DMS153 treated with DMSO at 0.1 percent for 48 hours (cell line): Measurements from ENCODE around the gene RECQL5.

Source experiments
- DNase-seq: peaks from one replicate; lab custom pipeline; 2025; ENCODE audit not compliant: unreplicated experiment; lab: John Stamatoyannopoulos, UW

The RECQL5 gene

DNA sequence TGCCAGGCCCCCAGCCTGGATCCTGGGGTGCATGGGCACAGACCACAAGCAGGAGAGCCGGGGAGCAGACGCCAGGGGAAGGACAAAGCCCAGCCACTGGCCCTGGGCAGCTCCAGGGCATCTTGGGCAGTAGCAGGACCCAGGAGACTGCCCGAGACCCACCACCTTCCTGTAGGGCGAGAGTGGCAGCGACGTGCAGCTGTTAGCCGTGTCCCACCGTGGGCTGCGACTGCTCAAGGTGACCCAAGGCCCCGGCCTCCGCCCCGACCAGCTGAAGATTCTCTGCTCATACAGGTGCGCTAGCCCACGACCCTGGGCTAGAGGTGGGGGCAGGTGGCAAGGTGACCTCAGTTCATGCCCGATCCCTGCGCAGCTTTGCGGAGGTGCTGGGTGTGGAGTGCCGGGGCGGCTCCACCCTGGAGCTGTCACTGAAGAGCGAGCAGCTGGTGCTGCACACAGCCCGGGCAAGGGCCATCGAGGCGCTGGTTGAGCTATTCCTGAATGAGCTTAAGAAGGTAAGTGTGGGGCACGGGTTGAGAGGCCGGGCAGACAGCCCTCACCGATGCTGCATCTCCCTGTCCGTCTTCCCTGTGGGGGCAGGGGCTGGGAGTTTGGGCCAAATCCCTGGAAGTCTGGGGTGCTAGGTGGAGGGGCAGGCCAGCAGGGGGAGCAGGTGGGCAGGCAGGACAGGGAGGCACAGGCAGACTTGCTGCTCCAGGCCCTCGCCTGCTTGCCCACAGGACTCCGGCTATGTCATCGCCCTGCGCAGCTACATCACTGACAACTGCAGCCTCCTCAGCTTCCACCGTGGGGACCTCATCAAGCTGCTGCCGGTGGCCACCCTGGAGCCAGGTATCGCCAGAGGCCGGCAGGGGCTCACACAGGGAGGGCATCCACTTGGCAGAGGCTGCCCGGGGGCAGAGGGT is 47.2 kb downstream of the RECQL5 start:
- DNase-seq = no peak

DNA sequence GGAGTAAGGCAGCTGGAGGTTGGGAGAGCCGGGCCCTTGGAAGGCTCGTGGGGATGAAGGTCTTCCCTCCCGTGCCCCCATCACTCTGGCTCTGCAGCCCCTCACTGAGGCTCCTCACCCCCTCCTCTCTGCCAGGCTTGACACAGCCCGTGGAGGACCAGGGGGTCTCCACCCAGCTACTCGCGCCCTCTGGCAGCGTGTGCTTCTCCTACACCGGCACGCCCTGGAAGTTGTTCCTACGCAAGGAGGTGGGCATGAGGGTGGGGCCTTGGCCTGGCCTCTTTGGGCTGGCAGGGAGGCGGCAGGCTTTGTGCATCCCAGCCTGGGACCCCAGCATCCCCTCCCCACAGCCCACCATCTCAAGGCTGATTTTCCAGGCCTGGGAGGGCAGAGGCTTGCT is 49.3 kb downstream of the RECQL5 start:
- no peak for DNase-seq

DNA sequence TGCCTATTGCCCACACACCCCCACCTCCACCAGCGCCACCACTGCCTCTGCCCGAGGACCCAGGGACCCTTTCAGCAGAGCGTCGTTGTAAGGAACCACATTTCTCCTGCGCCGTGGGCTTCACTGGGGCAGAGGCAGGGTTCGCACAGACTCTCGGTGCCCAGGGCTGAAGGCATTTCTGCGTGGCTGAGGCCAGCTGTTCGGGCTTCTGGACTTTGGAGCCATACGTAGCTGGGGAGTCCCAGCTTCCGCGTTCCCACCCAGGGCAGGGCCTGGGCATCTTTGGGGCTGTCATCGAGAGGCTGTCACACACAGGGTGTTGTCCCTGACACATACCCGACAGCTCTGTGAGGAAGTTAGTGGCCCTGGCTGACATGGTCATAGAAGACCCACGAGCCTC is 49.7 kb downstream of the RECQL5 start:
- no peak for DNase-seq

DNA sequence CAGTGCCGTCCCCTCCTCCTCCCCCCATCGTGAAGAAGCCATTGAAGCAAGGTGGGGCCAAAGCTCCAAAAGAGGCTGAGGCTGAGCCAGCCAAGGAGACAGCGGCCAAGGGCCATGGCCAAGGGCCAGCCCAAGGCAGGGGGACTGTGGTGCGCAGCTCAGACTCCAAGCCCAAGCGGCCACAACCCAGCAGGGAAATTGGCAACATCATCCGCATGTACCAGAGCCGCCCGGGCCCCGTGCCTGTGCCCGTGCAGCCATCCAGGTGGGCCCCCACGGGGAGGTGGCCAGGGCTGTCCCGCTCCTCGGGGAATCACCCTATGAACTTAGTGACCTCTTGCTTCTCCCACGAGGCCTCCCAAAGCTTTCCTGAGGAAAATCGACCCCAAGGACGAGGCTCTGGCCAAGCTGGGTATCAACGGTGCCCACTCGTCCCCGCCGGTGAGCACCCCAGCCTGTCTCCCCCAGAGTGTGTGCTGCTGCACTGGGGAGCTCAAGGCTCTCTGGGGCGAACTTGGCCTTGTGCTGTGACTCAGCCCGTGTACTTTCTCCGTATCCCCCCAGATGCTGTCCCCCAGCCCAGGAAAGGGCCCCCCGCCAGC is 50.3 kb downstream of the RECQL5 start:
- DNase-seq = no peak

DNA sequence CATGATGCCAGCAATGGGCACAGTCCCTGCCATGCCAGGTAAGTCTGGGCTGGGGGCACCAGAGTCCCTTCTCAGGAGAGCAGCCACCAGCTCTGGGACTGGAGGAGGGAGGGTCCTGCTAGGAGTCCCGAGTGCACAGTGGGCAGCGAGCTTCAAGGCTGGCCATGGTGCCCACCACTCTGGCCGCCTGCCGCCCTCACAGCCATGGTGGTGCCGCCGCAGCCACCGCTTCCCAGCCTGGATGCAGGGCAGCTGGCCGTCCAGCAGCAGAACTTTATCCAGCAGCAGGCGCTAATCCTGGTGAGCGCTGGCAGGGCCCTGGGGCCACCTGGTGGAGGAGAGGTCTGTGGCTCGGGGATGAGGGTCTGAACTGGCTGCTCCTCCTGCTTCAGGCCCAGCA is 51.7 kb downstream of the RECQL5 start:
- DNase-seq = no peak

DNA sequence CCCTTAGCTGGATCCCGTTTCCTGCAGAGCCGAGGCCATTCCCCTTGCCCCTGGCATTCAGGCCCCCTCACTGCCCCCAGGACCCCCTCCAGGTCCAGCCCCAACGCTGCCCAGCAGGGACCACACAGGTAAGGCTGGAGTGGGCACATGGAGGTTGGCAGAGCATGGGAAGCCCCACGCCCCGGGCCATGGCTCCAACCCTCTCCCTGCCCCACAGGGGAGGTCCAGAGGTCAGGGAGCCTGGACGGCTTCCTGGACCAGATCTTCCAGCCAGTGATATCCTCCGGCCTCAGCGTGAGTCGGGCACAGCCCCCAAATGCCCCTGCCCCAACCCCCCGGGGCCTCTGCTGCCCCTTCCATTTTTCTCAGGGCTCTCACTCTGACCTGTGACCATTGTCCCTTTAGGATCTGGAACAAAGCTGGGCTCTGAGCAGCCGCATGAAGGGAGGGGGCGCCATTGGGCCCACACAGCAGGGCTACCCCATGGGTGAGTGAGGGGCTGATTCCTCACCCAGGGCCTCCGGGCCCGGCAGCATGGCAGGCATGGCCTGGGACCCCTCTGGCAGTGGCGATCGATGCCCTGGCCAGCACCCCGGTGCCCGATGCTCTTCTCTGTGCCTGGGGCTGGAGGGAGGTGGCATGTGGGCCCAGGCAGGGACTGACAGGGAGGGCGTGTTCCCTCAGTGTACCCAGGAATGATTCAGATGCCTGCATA is 52.2 kb downstream of the RECQL5 start:
- DNase-seq = no peak

DNA sequence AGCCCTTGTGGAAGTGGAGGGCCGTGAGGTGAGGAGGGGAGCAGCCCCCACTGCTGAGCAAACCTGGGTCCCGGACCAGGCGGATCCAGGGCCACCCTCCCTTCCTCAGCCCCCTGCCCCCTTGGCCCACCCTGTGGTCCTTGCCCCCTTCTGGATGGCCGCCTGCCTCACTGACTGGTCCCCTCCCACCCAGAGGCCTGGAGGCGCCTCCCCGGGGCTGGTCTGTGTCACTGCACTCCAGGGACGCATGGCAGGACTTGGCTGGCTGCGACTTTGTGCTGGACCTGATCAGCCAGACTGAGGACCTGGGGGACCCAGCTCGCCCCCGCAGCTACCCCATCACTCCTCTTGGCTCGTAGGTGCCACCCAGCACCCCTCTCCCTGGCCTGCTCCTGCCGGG is 52.9 kb downstream of the RECQL5 start:
- DNase-seq = no peak

DNA sequence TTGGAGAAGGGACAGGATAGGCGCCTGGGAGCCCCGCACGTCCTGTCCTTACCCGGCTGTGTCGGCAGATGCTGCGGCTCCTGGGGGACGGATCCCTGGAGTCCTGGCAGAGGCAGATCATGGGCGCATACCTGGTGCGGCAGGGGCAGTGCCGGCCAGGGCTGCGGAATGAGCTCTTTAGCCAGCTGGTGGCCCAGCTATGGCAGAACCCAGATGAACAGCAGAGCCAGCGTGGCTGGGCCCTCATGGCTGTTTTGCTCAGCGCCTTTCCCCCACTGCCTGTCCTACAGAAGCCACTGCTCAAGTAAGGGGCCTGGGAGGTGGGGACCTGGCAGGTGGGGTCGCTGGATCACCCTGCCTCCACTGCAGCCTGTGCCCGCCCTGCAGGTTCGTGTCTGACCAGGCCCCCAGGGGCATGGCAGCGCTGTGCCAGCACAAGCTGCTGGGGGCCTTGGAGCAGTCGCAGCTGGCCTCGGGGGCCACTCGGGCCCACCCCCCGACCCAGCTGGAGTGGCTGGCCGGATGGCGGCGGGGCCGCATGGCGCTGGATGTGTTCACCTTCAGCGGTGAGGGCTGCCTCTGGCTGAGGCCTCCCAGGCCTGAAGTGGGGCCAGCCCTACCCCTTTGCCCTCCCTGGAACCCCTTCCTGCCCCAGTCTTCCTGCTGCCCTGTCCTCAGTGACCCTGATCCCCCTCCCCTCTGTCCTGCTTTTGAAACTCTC is 53.9 kb downstream of the RECQL5 start:
- no peak for DNase-seq

DNA sequence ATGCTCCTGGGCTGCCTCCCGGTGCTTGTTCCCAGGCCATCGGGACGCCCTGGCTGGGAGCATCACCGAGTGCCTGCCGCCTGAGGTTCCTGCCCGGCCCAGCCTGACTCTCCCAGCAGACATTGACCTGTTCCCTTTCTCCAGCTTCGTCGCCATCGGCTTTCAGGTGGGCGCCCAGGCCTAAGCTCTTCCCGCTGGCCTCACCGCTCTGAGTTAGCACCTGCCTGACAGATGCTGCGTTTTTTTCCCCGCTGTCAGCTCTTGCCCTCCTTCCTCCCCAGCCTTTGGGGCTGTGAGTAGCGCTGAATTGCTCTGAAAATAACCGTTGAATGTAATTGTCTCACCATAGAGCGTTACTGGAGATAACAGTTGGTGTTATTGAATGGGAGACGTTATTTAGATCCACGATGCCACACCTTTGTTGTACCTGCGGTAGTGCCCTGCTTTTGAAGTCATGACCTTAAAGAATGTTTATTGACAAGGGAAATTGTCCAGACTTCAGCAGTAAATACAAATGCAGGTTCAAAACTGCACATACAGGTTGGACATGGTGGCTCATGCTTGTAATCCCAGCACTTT is 55.0 kb downstream of the RECQL5 start:
- DNase-seq = no peak

DNA sequence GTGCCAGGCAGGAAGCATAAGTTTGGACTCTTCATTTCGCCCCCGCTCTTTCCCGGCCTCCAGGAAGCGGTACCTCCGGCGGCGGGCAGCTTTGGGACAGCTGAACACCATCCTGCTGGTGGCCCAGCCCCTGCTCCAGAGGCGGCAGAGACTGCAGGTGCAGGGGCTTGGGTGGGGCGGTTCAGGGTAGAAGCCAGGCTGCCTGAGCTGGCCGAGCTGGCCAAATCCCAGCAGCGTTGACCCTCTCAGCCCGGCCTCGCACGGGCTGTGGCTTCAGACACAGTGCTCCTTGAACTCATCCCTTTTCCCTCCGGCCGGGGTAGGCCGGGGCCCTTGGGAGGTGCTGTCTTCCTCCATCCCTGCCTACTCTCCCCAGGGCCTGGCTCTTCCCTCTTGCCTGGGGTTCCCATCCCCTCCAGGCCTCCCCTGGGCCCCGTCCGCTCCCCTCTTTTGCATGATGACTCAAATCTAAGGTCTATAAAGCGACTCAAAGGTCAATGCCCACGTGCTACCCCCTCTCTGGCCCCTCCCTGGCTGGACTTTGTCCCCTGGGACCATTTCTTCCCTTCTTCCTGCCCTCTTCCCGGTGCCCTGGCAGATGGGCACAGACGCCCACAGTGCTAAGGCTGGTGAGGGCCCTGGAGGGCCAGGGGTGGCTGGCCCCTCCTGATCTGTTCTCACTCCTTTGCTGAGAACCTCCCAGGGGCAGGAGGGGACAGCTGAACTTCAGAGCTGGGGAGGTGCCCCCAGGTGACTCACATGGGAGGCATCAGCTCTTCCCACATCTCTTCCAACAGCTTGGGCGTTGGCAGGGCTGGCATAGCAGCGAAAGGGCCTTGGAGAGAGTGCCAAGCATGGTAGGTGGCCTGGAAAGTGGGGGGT is 56.6 kb downstream of the RECQL5 start:
- DNase-seq = no peak

DNA sequence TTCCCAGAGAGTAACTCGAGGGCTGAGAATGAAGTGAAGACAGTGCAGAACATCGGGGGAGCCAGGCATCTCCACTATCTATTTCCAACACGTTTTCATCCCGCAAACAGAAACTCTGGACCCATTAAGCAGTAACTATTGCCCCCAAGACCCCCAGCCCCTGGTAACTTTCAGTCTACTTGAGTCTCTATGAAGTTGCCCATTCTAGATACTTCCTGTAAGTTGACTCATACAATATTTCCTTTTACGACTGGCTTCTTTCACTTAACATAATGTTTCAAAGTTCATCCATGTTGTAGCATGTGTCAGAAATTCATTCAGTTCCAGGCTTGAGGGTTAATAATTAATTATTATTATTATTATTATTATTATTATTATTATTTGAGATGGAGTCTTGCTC is 59.9 kb downstream of the RECQL5 start:
- no peak for DNase-seq

DNA sequence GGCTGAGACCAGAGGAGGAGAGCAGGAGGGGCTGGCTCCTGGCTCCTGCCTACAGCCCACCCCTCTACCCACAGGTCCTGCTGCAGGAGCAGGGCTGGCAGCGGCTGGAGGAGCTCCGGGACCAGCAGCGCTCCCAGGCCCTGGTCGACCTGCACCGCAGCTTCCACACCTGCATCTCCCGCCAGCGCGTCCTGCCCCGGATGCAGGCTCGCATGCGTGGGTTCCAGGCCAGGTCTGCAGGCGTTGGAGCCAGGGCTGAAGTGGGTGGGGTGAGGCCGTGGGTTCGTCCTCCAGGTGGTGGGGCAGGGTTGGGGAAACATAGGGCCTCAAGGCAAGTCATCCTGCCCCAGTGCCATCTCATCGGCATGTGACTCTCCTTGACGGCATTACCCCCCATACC is 61.2 kb downstream of the RECQL5 start:
- DNase-seq = no peak

DNA sequence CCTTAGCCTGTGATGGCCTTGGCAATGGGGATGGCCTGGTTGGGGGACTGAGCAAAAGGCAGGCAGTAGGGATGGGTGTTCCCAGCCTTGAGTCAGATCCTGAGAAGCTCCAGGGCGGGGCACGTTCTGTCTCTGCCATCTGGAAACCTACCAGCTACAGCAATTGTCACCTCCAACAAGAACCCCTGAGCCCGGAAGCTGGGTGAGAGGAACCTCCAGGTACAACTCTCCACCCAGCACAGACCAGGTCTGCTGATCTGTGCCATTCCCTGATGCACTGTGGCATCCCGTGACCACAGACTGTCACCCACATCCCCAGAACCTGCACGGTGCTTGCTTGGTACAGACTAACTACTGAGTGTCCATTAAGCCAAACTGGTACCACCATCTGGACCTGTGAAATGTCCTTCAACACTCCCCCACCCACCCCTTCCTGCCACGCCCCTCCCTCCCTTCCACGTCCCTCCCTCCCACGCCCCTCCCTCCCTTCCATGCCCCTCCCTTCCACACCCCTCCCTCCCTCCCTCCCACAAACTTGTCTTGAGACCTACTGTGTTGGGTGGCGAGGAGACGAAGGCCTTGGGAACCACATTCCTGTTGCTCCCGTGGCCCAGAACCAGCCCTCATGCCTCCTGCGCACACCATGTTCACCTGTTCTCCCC is 62.8 kb downstream of the RECQL5 start:
- DNase-seq = no peak

DNA sequence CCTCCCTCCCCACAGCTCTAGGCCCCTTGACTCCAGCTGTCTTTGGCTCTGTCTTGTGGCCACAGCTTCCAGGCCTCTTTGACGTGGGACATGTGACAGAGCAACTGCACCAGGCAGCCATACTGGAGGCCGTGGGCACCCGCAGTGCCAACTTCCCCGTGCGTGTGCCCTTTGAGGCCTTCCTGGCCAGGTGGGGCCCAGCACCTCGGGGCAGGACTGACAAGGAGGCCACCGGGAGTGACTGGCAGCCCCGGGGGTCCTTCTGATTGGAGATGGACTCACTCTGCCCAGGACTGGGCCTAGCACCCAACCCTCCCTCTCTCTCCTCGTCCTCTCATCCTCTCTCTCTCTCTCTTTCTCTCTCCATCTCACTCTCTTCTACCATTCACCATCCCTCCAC is 63.8 kb downstream of the RECQL5 start:
- DNase-seq = no peak

DNA sequence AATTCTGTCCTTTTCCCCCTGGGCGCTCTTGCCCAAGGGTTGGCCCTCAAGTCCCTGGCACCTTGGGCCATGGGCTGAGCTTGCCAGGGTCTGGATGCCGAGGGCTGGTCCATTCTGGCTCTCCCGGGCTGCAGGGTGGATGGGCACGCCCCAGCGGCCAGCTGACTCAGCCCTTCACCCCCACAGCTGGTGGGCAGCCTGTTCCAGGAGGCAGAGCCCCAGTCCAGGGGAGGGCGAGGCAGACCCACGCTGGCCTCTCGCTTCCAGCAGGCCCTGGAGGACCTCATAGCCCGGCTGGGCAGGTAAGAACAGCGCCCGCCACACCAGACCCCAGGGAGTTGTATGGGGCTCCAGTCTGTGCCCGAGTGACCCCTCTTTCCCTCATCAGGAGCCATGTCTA is 64.3 kb downstream of the RECQL5 start:
- no peak for DNase-seq

DNA sequence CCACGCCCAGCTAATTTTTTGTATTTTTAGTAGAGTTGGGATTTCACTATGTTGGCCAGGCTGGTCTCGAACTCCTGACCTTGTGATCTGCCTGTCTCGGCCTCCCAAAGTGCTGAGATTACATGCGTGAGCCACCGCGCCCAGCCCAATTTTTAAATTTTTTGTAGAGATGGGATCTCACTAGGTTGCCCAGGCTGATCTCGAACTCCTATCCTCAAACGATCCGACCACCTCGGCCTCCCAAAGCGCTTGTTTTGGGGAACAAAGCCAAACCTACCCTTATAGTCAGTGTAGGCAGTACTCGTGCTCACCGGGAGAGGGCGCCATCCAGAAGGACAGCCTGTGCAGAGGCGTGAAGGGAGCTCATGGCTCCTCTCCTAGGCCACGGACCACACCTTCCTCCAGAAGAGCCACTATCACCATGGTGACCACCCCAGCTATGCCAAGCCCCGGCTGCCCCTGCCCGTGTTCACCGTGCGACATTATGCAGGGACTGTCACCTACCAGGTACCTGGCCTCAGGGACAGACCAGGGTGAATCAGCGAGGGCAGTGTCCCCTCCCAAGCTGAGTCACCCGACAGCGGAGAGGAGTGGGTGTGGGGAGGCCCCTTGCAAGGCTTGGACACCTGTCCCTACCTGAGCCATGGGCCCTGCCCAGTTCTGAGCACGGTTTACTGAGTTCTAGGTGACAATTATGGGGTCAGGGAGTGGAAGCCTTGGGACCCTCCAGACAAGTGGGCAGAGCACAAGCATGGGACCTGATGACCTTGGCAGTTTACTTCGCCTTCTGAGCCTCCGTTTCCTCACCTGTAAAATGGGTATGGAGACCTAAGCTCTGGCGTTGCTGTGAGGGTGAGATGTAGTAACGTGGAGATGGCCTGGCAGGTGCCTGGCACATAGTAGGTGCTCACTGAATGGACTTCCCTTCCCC is 65.6 kb downstream of the RECQL5 start:
- DNase-seq = no peak

DNA sequence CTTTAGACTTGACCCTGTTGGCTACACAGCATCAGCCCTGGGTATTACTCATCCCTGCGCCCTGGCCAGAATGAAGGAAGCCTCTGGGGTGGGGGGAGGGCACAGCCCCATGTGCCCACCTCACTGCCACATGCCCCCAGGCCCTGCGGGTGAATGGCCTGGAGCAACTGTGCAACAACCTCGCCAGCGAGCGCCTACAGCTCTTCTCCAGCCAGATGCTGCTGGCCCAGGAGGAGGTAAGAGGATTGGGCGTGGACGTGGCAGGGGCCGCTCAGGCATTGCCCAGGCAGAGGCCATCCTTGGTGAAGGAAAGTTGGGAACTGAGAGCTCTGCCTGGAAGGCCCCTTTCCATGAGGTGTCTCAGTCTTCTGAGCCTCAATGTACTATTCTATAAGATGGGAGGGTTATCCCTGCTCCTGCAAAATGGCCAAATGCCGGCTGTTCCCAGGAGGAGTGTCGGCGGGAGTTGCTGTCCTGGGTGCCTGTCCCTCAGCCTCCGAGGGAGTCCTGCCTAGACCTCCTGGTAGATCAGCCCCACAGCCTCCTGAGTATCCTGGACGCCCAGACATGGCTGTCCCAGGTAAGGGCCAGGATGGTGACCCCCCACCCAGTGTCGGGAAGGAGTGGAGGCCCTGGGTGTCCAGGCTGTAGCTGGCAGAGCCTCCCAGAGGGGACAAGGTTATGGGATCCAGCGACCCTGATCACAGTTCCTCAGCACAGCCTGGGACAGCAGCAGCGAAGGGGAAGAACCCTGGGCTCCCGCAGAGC is 70.5 kb downstream of the RECQL5 start:
- DNase-seq = no peak

DNA sequence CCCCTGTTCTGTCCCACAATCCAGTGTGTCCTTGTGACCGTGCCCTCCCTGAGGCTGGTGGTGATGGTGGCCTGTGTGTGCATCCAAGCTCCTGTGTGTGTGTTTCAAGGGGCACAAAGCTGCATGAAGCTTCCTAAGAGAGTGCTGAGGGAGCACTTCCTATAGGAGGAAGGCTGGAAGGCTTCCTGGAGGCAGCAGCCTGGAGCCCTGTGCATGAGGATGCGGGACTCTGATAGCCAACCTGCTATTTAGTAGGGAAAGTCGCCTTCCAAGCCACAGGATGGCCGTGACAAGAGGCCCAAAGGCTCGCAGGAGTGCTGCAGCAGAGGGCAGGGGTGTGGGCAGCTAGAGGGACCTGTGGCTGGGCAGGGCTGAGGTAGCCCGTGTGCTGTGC is 71.0 kb downstream of the RECQL5 start:
- no peak for DNase-seq
